GM18907 (cell line): ENCODE data around the gene RNF19B.

Experiments used
- ATAC-seq: cut with Tn5 transposase; IDR thresholded peaks from one replicate; pipeline ENCODE4 v1.9.1; 2021; ENCODE audit warnings: mild to moderate bottlenecking, moderate library complexity; ENCODE audit not compliant: unreplicated experiment

Gene RNF19B

DNA sequence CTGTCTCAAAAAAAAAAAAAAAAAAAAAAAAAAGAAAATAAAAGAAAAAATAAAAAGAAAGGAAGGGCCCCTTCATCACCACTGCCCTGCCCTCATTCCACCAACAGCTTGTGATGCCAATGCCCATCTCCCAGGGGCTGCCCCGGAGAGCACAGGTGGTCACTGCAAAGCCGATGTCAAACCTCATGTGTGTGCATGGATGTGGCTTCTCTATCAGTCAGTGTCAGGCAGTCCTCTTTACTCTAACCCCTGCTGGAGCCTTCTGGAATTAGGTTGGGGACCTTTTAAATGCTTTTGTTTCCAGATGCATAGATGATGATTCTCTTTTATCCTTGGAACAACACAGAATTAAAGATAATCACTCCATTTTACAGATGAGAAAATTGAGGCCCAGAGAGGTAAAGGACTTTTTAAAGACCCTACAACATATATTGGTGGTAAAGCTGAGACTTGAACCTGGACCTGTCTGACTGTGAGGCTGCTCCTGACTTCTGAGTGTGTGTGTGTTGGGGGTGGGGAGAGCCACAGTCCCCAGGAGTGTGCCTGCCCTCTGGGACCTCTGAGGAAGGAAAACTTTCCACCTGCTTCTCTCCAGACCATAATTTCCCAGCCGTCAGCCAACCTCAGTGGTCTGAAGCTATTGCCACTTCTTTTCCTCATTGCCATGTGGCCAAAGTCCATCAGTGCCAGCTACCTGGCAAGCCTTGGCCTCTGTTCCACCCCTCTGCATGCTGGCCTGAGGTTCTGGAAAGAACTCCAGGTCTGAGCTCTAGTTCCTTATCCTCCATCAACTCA lies 60.4 kb downstream of the RNF19B start:
- no peak for ATAC-seq

DNA sequence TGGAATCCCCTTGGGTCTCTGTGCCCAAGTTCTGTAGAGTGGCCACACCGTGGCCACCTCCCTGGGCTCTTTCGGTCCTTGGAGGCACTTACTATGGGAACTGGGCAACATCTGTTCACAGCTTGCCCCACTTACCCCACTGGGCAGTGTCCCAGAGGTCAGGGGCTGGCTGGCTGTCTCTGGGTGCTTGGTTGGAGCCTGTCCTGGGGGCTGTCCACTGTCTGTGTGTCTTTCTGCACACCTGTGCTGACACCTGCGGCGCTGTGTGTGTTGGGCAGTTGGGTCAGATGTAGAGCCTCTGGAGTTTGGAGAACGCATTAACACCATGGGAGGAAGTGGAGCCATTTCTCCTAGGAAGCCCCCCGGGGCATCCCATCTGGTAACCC lies 62.1 kb downstream of the RNF19B start:
- ATAC-seq: no peak

DNA sequence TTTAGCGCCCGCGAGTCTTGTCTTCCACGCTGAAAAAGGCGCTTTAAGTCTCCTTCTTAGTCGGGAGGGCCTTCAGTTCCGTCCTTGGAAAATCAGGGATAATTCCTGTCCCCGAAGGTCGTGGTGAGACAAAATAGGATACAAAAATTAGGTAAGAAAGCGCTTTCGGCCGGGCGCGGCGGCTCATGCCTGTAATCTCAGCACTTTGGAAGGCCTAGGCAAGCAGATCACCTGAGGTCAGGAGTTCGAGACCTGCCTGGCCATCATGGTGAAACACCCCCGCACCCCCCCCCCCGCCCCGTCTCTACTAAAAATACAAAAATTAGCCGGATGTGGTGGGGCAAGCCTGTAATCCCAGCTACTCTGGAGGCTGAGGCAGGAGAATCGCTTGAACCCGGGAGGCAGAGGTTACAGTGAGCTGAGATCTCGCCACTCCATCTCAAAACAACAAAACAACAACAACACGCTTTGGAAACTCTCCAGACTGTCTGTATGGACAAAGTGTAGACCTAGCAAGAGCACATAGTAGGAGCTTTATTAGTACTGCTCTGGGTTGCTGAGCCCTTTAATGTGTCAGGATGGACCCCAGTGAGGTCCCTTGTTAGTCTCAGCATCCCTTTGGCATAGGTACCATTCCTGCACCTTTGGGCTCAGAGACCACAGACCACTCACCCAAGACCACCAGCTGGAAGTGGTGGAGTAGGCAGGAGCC lies 62.6 kb downstream of the RNF19B start:
- ATAC-seq: no peak

DNA sequence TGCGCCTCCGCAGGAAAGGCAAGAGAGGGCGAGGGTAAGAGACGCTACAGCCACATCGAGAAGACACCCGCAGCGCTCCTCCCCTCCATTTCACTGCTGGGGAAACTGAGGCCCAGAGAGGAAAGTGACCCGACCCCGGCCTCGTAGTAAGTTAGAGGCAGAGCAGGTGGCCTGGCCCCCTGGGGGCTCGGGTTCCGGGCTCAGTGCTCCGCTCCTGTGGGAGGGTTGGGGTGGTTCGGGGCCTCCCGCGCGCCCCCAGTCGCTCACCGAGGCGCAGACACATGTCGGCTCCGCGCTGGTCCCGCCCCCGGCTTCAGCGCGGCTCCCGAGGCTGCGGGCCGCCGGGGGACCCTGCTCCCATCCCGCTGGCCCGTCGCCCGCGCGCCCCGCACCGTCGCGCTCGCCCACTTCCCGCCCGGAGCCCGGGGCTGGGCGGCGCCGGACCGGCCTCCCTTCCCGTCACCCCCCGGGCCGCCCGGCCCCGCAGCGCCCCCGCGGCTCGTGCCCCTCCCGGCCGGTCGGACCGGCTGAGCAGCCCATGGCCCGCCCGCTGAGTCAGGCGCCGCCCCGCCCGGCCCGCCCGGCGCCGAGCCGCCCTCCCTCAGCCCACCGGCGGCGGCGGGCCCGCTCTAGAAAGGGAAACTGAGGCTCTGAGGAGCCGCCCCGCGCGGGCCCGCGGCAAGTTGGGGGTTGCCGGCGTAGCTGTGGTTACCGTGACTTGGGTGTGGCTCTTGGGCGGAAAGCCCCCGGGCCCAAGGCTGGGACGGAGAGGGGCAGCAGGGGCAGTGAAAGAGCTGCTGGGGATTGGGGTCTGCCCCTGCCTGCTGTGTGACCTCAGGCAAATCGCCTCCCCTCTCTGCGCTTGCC lies 63.4 kb downstream of the RNF19B start, which contains the start of gene TMEM54:
TSS of gene TMEM54 (minus strand) at position 434 of the 867 bp plus-strand sequence. CDS start at position 283, 151 bp downstream.
- ATAC-seq: no peak

DNA sequence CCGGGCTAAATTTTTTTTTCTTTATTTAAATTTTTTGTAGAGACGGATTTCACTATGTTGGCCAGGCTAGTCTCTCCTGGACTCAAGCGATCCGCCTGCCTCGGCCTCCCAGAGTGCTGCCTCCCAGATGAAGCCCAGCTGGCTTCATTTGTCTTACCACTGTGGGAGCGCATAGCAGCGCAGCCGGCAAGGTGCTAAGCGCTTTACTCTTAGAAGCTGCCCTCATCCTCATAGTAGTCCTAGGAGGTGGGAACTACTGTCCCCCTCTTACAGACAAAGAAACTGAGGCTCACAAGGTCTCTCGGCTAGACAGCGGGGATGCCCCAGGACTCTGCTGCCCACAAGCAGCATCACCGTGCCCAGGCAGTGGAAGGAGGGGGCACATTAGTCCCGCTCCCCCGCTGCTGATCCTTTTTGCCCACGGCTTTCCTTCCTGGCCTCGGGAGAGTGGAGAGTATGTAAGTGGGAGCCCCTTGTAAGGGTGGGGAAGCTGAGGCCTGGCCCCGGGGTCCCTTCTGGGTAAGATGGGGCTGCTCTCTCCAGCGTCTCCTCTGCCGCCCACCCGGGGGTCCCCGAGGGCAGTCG lies 64.1 kb downstream of the RNF19B start:
- ATAC-seq: no peak

DNA sequence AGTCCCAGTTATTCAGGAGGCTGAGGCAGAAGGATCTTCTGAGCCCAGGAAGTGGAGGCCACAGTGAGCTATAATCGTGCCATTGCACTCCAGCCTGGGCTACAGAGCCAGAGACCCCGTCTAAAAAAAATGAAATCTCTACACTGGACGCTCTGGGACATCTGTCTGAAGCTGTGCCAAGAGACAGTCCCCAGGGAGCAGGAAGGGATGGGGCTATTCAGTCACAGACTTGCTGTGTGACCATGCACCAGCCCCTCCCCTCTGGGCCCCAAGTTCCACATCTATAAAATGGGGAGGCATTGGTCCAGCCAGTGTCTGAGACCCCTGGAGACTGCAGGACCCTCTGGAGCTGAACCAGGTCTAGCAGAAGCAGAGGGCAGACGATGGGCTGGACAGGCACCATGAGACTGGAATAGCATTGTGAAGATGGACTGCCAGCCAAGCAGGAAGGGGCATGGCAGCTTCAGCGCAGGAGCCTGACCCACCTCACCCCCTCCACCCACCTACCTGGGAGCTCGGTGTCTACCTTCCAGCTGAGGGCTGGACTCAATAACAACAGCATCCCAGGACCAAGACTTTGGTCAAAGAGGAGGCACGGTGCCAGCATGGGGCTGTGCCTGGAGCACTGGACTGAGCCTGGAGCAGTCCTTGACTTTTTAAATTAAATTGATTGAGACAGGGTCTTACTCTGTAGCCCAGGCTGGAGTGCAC lies 64.9 kb downstream of the RNF19B start:
- no peak for ATAC-seq

DNA sequence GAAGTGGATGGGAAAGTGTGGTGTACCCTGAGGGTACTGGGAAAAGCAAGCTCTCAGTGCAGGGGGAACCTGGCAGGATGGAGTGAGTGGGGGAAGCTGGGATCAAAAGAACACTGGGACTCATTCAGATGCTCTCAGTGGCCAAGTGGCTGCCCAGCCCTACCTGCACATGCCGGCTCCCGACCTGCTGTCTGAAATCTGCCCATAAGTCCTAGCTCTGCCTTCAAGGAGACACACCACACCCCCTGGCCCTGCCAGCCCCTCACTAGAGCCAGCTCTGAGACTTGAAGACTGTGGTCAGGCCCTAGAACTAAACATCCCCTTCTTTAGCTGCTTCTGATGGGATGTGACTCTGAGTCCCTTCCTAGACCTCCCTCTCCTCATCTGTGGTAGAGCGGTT lies 65.7 kb downstream of the RNF19B start:
- no peak for ATAC-seq

DNA sequence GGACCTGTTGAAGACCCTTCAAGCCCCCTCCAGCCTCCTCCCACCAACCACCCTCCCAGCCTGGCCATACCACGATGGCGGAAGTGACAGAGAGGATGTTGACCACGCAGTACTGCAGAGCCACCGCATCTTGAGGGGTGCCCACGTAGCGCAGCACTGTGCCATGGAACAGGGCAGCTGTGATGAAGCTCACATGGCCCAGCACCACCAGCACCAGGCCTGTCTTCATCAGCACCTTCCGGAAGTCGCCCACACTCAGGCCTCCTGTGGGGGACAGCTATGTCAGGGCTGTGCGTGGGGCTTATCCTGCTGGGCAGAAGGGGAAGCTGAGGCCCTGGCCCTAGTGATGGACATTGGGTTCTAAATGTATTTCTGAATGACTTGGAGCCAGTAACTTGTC lies 66.6 kb downstream of the RNF19B start:
- no peak for ATAC-seq

DNA sequence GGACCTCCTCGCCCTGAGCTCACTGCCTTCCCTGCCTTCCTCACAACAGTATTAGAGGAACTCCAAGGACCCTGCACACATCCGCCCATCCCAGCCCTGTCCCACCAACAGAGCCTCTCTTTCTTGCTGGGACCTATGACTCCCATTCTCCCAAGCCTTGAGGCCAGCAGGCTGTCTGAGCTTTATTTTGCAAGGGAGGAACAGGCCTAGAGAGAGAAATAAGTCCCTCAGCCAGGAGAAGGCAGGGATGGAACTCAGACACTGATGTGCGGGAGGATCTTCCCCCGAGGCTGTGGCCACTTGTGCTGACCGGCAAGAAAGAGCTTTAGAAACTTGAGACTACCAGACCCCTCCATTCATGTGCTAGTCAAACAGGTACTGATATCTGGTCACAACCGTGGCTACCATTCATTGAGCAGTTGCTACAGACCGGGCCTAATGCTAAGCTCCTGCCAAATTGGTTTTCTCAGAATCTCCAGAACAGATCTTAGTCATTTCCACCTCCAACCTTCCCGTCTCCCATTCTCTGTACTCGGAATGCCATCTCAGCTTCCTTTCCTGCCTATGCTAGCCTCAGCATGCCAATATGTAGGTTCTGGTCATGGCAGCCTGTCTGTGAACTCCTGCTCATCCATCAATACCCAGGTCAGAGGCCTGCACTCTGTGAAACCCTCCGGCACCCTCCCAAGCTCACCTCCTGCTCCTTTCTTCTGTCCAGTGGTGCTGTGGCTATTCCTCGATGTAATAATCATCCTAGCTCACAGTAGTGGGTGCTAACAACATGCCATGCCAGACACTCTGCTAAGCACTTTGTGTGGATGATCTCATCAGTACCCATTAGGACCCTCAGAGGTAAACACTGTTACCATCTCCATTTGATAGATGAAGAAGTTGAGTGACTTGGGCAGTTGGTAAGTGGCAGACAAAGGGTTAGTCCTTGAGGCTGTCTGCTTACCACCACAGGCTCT lies 67.2 kb downstream of the RNF19B start:
- ATAC-seq: no peak

DNA sequence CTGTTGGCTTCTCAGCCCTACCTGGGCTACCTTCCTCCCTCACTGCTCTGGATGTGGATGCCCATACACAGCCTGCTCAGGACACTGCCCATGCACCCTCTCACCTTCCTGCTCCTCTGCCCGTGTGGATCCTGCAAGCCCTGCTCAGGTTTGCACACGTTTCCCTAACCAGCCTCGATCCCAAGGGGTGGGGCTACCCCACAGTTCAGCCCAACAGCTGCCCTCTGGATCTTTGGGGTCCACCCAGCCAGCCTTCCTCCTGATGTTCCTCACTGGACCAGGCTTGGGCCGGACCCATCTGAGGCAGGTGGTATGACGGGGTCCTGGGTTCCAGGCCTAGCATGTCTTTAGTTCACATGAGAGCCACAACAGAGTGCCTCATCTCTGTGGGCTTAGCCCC lies 68.2 kb downstream of the RNF19B start:
- no peak for ATAC-seq

DNA sequence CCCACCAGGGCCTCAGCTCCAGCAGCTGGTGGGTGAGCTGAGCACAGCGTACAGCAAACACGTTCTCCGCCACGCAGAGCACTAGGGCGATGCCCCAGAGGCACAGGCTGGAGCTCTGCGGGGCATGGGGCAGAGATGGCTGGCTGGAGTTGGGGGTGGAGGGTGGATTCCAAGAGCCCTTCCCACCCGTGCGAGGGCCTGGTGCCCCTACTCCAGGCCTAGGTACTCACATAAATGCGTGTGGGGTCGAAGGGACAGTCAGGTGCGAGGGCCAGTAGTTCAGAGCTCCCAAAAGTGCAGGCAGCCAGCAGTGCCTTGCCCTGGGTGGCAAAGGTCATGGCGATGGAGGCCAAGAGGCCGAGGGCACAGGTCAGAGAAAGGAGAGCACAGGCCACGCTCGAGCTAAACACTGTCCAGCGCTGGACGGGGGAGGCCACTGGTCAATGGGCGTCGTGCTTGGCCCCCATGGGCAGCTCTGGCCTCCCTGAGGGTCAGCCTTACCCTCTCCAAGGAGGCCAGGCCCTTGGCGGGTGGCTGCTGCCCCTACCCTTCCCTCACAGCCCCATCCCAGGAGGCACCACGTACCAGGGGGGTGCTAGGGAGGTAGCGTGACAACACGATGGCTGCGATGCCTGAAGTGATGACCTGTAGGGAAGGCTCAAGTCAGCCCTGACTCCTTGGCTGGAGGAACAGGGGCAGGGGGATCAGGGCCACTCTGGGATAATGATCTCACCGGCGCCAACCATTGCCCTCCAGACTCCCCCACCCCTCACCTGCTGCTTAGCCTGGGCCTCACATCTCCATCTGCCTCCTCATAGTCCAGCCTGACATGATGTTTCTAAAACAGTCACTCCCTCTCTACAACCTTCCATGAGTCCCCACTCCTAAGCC lies 69.0 kb downstream of the RNF19B start:
- no peak for ATAC-seq

DNA sequence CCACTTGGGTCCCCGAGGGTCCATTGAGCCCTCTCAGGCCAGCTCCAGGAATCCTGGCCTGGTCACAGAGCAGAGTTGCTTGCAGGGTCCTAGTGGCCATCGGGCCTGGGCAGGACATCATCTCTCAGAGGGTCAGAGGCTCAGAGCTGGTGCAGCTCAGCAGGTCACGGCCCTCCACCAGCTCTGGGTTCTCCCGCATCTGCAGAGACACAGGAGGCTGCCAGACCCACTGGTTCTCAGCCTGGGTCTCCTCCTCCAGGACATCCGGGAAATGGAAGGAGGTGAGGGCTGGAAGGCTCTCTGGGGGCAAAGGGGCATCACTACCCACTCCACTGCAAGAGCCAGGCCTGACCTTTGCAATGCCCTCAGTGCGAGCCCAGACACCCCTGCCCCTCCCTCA lies 69.9 kb downstream of the RNF19B start:
- ATAC-seq: no peak

DNA sequence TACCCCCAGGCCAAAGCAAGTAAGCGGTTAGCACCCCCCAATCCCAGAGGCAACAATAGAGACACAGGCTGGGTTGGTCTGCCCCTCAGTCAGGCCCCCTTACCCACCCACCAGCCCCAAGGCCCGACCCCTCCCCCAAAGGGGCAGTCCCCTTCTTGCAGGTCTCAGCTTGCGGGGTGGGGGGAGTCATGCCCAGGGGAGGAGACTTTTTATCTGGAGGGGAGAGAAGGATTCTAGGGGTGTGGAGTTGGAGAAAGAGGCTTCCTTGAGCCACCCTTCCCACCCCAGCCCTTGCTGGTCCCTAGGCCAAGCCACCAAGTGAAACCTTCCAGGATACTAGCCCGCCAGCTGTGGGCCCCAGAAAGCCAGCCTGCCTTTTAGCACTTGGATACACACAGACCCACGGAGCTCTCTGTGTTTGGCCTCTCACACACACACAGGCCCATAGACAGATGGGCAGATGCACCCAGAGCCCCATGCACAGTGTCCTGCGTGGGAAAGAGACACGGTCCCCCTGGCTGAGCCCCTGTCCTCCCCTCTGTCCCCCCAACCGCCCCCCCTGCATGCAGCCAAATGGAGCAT lies 70.5 kb downstream of the RNF19B start:
- no peak for ATAC-seq

DNA sequence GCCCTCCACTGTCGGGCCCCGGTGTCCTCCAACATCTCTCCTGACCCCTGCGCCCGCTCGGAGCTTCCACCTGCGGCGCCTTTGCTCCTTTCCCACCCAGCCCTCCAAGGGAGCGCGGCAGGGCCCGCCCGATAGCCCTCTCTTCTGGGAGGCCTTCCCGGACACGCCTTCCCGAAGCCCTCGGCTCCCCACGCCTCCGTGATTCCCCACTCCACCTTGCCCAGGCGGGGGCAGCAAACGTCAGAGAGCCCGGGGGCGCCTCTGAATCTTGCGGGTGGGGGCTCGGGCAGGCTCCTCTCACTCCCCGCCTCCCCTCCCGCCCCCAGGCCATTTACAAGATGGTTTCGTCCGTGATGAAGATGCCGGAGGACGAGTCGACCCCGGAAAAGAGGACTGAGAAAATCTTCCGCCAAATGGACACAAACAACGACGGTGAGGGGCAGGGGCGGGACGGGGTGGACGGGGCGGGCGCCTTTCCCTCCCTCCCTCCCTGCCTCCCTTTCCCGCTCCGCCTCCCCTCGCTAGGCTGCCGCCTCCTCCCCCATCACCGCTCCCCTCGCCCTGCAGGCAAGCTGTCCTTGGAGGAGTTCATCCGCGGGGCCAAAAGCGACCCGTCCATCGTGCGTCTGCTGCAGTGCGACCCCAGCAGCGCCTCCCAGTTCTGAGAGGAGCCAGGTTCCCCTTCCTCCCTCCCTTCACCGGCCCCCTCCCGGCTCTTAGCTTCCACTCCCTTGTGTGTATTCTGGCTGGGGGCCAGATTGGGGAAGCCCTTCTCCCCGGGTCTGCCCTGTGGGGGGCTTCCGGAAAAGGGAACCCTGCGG lies 71.2 kb downstream of the RNF19B start:
- no peak for ATAC-seq

DNA sequence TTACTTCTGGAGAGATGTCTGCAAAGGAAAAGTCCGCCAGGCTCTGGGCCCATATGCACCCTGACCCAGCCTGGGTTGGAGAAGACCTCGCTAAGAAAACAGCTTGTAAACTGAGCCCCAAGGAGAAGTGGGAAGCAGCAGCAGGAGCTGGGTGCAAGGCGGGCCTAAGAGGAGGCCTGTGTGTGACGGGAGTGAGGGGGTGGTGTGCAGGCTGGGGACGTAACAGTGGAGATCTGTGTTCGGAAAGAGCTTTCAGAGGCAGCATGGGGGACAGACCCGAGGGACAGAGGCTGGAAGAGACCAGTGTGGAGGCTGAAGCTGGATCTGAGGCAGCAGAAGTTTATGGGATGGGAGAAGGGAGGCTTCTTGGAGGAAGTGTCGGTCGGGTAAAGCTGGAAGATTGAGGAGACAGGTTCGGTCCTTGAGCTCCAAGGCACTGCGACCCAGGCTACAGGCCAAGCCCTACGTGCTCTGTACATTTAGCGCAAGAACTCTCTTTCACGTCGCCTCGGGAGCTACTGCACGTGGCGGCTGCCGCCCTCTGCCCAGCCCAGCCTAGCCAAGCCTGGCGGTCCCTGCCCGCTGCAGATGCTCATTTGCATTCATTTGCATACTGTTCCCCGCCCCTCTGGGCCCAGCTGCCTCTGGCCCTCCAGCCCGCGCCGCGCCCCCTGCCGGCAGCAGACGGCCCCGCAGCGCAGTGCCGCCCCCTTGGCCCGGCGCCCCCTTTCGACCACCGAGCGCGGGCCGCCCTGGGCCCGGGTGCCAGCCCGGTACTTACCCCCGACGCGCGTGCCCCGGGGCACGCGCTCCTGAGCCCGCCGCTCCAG lies 72.0 kb downstream of the RNF19B start:
- ATAC-seq: no peak

DNA sequence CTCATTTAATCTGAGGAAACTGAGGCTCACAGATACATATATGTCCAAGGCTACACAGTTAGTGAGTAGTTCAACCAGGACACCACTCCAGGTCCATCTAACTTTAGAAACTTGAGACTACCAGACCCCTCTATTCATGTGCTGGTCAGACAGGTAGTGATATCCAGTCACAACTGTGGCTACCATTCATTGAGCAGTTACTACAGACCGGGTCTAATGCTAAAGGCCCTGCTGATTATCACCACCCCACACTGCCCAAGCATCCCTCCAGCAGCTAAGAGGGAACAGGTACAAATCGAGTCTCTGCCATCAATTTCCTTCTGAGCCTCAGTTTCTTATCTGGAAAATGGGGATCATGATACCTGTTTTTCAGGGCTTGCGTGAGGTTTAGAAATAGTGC lies 73.0 kb downstream of the RNF19B start:
- ATAC-seq: no peak
